Subcutaneous preadipocyte (primary cell): ENCODE data around the gene FANCI. TPM values are rescaled to one million over a fixed set of nuclear protein-coding genes. Genes with fewer than 3 reads are reported as not detected.

Experiments
- small RNA-seq: library from RNA; depleted of rRNA; stranded (forward); fragments of <200 nt; gene quantifications from one replicate; pipeline ENCODE3, GENCODE V24; 2012
- total RNA-seq: library from RNA; depleted of rRNA; stranded (reverse); fragments of >200 nt; gene quantifications from 2 replicates; pipeline ENCODE4 v1.2.3, GENCODE V29; 2012

FANCI gene
- total RNA-seq: 22.8 and 43.8 TPM in 2 replicates

GRCh38 chr15:89243691-89244573, at the start of gene FANCI:
Gene FANCI (plus strand): TSS chr15:89243979. CDS start chr15:89247648, 3,669 bp downstream.

DNA sequence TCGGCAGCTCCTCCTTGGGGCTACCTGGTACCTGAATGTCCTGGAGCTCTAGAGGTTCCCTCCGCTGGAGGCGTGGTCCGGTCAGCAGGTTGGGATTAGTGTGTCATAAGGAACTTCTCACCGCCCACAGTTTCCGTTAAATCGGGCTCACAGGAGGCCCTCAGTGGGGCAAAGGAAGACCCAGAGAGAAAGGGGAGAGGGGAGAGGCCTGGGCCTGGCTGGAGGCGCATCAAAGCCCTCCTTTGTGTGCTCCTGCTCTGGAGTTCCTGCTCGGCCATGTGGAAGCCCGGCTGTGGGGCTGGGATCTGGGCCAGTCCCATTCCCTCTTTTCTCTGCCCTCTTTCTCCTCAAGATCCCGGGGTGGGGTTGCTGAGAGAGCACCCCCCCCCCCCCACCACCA, 22.2 kb upstream of the FANCI start, which contains the start of gene RLBP1:
Gene RLBP1, minus strand, starts transcription at position 37 of the 400 bp plus-strand sequence. CDS start 2,604 bp downstream, outside the sequence.

GRCh38 chr15:89334510-89335297, 90.9 kb downstream of the FANCI start, which contains the start of gene POLG:
Gene POLG (minus strand): TSS chr15:89334824. CDS start chr15:89333754, 1,070 bp downstream.

Small RNA genes lying within 50 kb of the gene (small RNA-seq; reads per million reads assigned to genes)
- not detected for gene MIR6766

Other genes starting within 250 kb of the FANCI start
- 63.7 and 80.1 TPM in 2 replicates for gene ABHD2, start 155.5 kb upstream of the FANCI start, total RNA-seq
- not detected in 2 replicates for gene RLBP1, start 22.4 kb upstream of the FANCI start, total RNA-seq
- 57.0 and 90.1 TPM in 2 replicates for gene POLG, start 90.8 kb downstream of the FANCI start, total RNA-seq